Psoas muscle (tissue), 8 donors: ENCODE results near the gene BRK1. TPM values are rescaled to one million over a fixed set of nuclear protein-coding genes. Genes with fewer than 3 reads are reported as not detected.
"Not testable (repeated sequence)": the region's sequence is repeated elsewhere in the genome, so short reads cannot be mapped to it uniquely, and the experiment has no call there.

Experiments
- ATAC-seq, 4 donors: fragments of 200-7000 bp; cut with Tn5 transposase; one replicate each; pipeline ENCODE4 v1.9.1; 2020; ENCODE audit warnings: moderate library complexity in 3 of 4, mild to moderate bottlenecking in 2 of 4
- DNase-seq, 2 donors: peaks; one replicate each; pipeline ENCODE4 v3.0.0-alpha.2; 2020
- H3K27ac ChIP-seq: fragments of 200-600 bp; one replicate; pipeline ENCODE4 v1.8.0; 2022
- H3K27me3 ChIP-seq, 3 donors: fragments of 200-600 bp in 1 of 3; one replicate each; pipeline versions ENCODE4 v1.6.1 to v1.8.0; 2013 to 2022; ENCODE audit warnings: low read length in 2 of 3, mild to moderate bottlenecking in 2 of 3, moderate library complexity in 1 of 3; ENCODE audit not compliant: insufficient read depth in 3 of 3
- H3K36me3 ChIP-seq, 2 donors: fragments of 200-600 bp in 1 of 2; one replicate each; pipeline versions ENCODE4 v1.6.1 to v1.8.0; 2013 to 2022; ENCODE audit warnings: low read depth in 1 of 2, mild to moderate bottlenecking in 1 of 2, moderate library complexity in 1 of 2; ENCODE audit not compliant: insufficient read depth in 1 of 2
- H3K4me1 ChIP-seq: fragments of 200-600 bp; one replicate; pipeline ENCODE4 v1.8.0; 2022
- H3K4me3 ChIP-seq: fragments of 200-600 bp; one replicate; pipeline ENCODE4 v1.8.0; 2022; ENCODE audit warnings: mild to moderate bottlenecking
- H3K9me3 ChIP-seq: fragments of 200-600 bp; one replicate; pipeline ENCODE4 v1.8.0; 2022
- CTCF ChIP-seq: fragments of 200-600 bp; IDR thresholded peaks from one replicate; pipeline ENCODE4 v1.8.0; 2022; ENCODE audit warnings: antibody characterized with exemption
- WGBS, 3 donors: extraction: QIAGEN DNeasy Blood & Tissue Kit; methylation state at CpG; one replicate each; pipeline versions ENCODE4 v1.1.6 to v1.1.7; 2013; 5-methylcytosine and 5-hydroxymethylcytosine counted together
- intact Hi-C, 2 donors: fragments of 100-400 bp; cut with DNase I; formaldehyde crosslinking; loops; one replicate each; pipeline versions ENCODE4 v1.11.0 to v1.14.2; 2022
- polyA plus RNA-seq, 3 donors: library from polyadenylated mRNA; stranded (reverse); fragments of 200-250 nt; gene quantifications; one replicate each; pipeline ENCODE4 v1.2.3, GENCODE V29; 2013
- total RNA-seq, 4 donors: library from RNA; stranded (reverse); fragmentation: NEBNext Ultra II Directional in 2 of 4; extraction: Animal tissue kit (Norgen Biotek cat#: 25700) in 2 of 4; gene quantifications; one replicate each; pipeline versions ENCODE4 v1.2.1 to v1.2.4, GENCODE V29; 2021 to 2023
- donor health status: healthy with polysubstance abuse.
- donor health status: DM: no; HTN: no; CAD: no; lungs with moderate emphysema.
- donor health status: Bipolar disorder and iron deficiency.
- donor health status: healthy.
- donor health status: DM: yes; HTN: yes; CAD: no.
- donor health status: DM: no; HTN: no; CAD: no.
- donor health status: DM: no; HTN: no; CAD: no.
- donor health status: DM: yes; HTN: yes; CAD: no.

BRK1 gene
- total and polyA plus RNA-seq, 7 donors: 73.8 to 164 (median 82.7) TPM

GRCh38 chr3:10088256-10088655, 27.2 kb upstream of the BRK1 start:
- 84 to 85% (median 85%) methylated on average over 4 of the region's 4 CpGs for WGBS, 3 donors
- Histone ChIP-seq H3K4me3 (no peak overlapping the region), H3K4me1 (no peaks in the 10 kb centered on the region), H3K9me3 (no peaks in the 10 kb centered on the region), H3K27me3 (no peaks in the 10 kb centered on the region), H3K27ac (no peak overlapping the region), H3K36me3 (no peaks in the 10 kb centered on the region)
- no peak for TF ChIP-seq CTCF
- intact Hi-C loops: no loop called here
- no peak for ATAC-seq
- no peak for DNase-seq

GRCh38 chr3:10090179-10090578, 25.3 kb upstream of the BRK1 start:
- Histone ChIP-seq H3K27me3 (no peaks in the 10 kb centered on the region), H3K9me3 (no peaks in the 10 kb centered on the region), H3K36me3 (no peaks in the 10 kb centered on the region), H3K4me3 (no peak overlapping the region), H3K4me1 (no peaks in the 10 kb centered on the region), H3K27ac (no peak overlapping the region)
- TF ChIP-seq CTCF: no peak
- DNase-seq: no peak
- intact Hi-C loops: no loop called here
- ATAC-seq: no peak
- WGBS, 3 donors: 96 to 98% (median 97%) methylated on average over 6 of the region's 6 CpGs

- H3K4me3 ChIP-seq, H3K9me3 ChIP-seq, H3K27me3 ChIP-seq, H3K36me3 ChIP-seq, intact Hi-C loops, ATAC-seq, DNase-seq, H3K27ac ChIP-seq, H3K4me1 ChIP-seq: not testable (repeated sequence)
- WGBS, 3 donors: 83 to 88% methylated on average over 1 of the region's 1 CpG; no CpG with 5 or more reads in 1 of the 3 donors
Observed at GRCh38 chr3:10090774-10091173, 24.7 kb upstream of the BRK1 start.

- WGBS, 3 donors: 71 to 100% methylated on average over 1 to 2 of the region's 2 CpGs; no CpG with 5 or more reads in 1 of the 3 donors
- H3K27ac ChIP-seq, H3K27me3 ChIP-seq, H3K9me3 ChIP-seq, H3K4me1 ChIP-seq, H3K36me3 ChIP-seq, DNase-seq, H3K4me3 ChIP-seq, intact Hi-C loops, ATAC-seq: not testable (repeated sequence)
Observed at GRCh38 chr3:10091387-10091786, 24.1 kb upstream of the BRK1 start.

- no peak for TF ChIP-seq CTCF
- intact Hi-C loops: no loop called here
- no peaks in the 10 kb centered on the region for H3K4me1 ChIP-seq
Observed at GRCh38 chr3:10093678-10094077, 21.8 kb upstream of the BRK1 start.

GRCh38 chr3:10099041-10099440, 16.4 kb upstream of the BRK1 start:
- ATAC-seq: no peak
- no peak overlapping the region for H3K4me3 ChIP-seq

More at GRCh38 chr3:10093678-10094077, 21.8 kb upstream of the BRK1 start:
- H3K27ac ChIP-seq: no peak overlapping the region
- no peaks in the 10 kb centered on the region for H3K36me3 ChIP-seq
- H3K9me3 ChIP-seq: no peaks in the 10 kb centered on the region
- no peak overlapping the region for H3K4me3 ChIP-seq
- WGBS, 3 donors: 96 to 98% (median 96%) methylated on average over 3 of the region's 3 CpGs
- no peak for DNase-seq
- ATAC-seq: no peak
- H3K27me3 ChIP-seq: no peaks in the 10 kb centered on the region

More at GRCh38 chr3:10099041-10099440, 16.4 kb upstream of the BRK1 start:
- no peaks in the 10 kb centered on the region for H3K36me3 ChIP-seq
- intact Hi-C loops: no loop called here
- DNase-seq: no peak
- no peaks in the 10 kb centered on the region for H3K9me3 ChIP-seq
- H3K4me1 ChIP-seq: no peaks in the 10 kb centered on the region
- H3K27ac ChIP-seq: no peak overlapping the region
- 96 to 100% (median 96%) methylated on average over 5 of the region's 5 CpGs for WGBS, 3 donors
- H3K27me3 ChIP-seq: no peaks in the 10 kb centered on the region
- TF ChIP-seq CTCF: no peak
